Measurements from ENCODE around the gene EPHB4. TPM values are rescaled to one million over a fixed set of nuclear protein-coding genes. Genes with fewer than 3 reads are reported as not detected.
A peak's percentile ranks its signal among the peaks of the same experiment; 100 is the strongest.

Gene EPHB4
- total and polyA plus RNA-seq, 2 donors, result 7.3 to 9.6 TPM

DNA sequence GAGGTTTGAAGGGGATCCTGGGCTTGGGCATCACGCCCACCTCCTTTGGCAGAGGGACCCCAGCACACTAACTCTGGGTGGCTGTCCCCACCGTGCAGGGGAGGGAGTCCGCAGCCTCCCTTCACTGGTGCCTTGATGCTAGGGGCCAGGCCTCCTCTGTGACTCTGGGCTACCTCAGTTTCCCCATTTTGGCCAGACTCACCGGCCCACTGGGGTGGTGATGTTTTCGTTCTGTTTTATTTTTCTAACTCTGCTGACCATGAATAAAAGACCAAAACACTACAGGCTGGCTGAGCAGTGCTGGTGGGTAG is 39.4 kb upstream of the EPHB4 start:
- 74% methylated on average over 5 of the region's 5 CpGs for WGBS
- peaks cover 6 to 26% of the 10 kb centered on the region in 2 donors for H3K4me1 ChIP-seq (ENCODE audit: control insufficient read depth in 2 of 2, insufficient read depth in 2 of 2, low read length in 2 of 2)
- peak overlapping the region; percentile 49 to 69 for H3K4me3 ChIP-seq (ENCODE audit: low read length in 2 of 2)
- H3K9me3 ChIP-seq (ENCODE audit: control insufficient read depth in 2 of 2, insufficient read depth in 1 of 2, low read length in 1 of 2), result peaks cover 0 to 5% of the 10 kb centered on the region in 2 donors
- peaks cover 18 to 23% of the 10 kb centered on the region in 2 donors for H3K36me3 ChIP-seq (ENCODE audit: control insufficient read depth in 2 of 2, insufficient read depth in 2 of 2, low read length in 1 of 2)
- peak overlapping the region in 1 of 2 donors; percentile 72 for H3K27ac ChIP-seq (ENCODE audit: low read depth in 1 of 2, low read length in 1 of 2)
- H3K27me3 ChIP-seq (ENCODE audit: control insufficient read depth in 2 of 2, insufficient read depth in 1 of 2, low read length in 1 of 2), result no peaks in the 10 kb centered on the region
- no peak for DNase-seq (ENCODE audit: low read depth in 6 of 9, low spot score in 9 of 9)

DNA sequence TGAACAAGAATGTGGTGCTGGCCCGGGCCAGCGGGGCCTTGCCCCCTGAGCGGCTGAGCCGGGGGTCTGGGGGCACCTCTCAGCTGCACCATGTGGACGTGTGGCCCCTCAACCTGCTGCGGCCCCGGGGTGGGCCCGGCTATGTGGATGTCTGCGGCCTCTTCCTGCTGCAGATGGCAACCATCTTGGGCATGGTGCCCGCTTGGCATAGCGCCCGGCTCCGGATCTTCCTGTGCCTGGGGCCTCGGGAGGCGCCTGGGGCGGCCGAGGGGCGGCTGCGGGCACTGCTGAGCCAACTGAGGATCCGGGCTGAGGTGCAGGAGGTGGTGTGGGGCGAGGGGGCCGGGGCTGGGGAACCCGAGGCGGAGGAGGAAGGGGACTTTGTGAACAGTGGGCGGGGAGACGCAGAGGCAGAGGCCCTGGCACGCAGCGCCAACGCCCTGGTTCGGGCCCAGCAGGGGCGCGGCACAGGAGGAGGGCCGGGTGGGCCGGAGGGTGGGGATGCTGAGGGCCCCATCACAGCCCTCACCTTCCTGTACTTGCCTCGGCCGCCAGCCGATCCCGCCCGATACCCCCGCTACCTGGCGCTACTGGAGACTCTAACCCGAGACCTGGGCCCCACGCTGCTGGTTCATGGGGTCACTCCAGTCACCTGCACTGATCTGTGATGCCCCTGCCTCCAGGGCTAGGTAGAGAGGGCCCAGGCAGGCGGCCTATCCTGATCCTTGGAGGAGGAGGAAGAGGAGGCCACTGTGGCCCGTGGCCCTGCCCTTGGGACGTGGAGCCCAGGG is 38.8 kb upstream of the EPHB4 start:
- Histone ChIP-seq H3K27me3 (ENCODE audit: control insufficient read depth in 2 of 2, insufficient read depth in 1 of 2, low read length in 1 of 2) (no peaks in the 10 kb centered on the region), H3K9me3 (ENCODE audit: control insufficient read depth in 2 of 2, insufficient read depth in 1 of 2, low read length in 1 of 2) (peaks cover 0 to 5% of the 10 kb centered on the region in 2 donors), H3K36me3 (ENCODE audit: control insufficient read depth in 2 of 2, insufficient read depth in 2 of 2, low read length in 1 of 2) (peaks cover 18 to 23% of the 10 kb centered on the region in 2 donors), H3K4me1 (ENCODE audit: control insufficient read depth in 2 of 2, insufficient read depth in 2 of 2, low read length in 2 of 2) (peaks cover 6 to 26% of the 10 kb centered on the region in 2 donors), H3K27ac (ENCODE audit: low read depth in 1 of 2, low read length in 1 of 2) (peak overlapping the region in 1 of 2 donors; percentile 33), H3K4me3 (ENCODE audit: low read length in 2 of 2) (peak overlapping the region in 1 of 2 donors; percentile 19)
- 65% methylated on average over 46 of the region's 46 CpGs for WGBS
- no peak for DNase-seq (ENCODE audit: low read depth in 6 of 9, low spot score in 9 of 9)

DNA sequence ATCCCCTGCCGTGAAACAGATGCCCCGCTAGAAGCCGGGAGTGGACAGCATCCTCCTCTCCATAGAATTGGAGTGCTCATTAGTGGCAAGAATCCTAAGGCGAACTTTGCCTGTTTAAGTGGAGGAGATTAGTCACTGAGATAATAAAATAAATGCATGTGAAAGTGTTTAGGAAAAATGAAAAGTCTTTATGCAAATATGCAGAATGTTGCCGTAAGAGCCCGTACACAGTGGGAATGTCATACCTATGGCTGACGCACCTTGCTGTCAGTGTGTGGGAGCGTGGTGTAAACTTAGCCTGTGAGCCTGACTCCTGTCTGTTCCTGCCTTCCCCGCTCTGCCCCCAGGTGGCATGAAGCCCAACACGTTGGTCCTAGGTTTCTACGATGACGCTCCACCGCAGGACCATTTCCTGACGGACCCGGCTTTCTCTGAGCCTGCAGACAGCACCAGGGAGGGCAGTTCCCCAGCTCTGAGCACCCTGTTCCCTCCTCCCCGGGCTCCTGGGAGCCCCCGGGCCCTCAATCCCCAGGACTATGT is 38.1 kb upstream of the EPHB4 start:
- H3K27me3 ChIP-seq (ENCODE audit: control insufficient read depth in 2 of 2, insufficient read depth in 1 of 2, low read length in 1 of 2), result no peaks in the 10 kb centered on the region
- peaks cover 23 to 29% of the 10 kb centered on the region in 2 donors for H3K36me3 ChIP-seq (ENCODE audit: control insufficient read depth in 2 of 2, insufficient read depth in 2 of 2, low read length in 1 of 2)
- H3K9me3 ChIP-seq (ENCODE audit: control insufficient read depth in 2 of 2, insufficient read depth in 1 of 2, low read length in 1 of 2), result peaks cover 0 to 5% of the 10 kb centered on the region in 2 donors
- no peak for DNase-seq (ENCODE audit: low read depth in 6 of 9, low spot score in 9 of 9)
- H3K4me1 ChIP-seq (ENCODE audit: control insufficient read depth in 2 of 2, insufficient read depth in 2 of 2, low read length in 2 of 2), result peaks cover 6 to 26% of the 10 kb centered on the region in 2 donors
- WGBS, result 79% methylated on average over 17 of the region's 17 CpGs
- H3K4me3 ChIP-seq (ENCODE audit: low read length in 2 of 2), result no peak overlapping the region
- H3K27ac ChIP-seq (ENCODE audit: low read depth in 1 of 2, low read length in 1 of 2), result peak overlapping the region in 1 of 2 donors; percentile 33

DNA sequence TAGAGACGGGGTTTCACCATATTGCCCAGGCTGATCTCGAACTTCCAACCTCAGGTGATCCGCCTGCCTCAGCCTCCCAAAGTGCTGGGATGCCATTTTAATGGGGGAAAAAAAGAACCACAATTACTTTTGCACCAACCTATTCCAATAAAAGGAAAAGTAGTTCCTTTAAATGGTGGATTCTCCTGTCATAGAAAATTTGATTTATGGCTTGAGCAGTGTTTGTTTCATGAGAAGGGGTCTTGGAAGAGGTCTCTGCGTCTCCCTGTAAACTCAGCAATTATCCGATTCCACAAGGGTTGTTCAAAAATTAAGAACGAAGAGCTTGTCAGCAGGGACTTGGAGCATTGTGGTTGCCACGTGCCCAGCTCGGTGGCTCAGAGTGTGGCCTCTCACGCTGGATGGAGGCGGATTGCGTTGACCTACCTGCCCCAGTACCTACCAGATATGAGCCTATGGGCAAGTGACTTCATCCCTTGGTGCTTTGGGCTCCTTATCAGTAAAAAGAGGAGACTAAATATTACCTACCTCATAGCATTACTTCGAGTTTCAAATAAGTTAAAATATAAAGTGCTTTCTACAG is 37.0 kb upstream of the EPHB4 start:
- WGBS, result 95% methylated on average over 12 of the region's 12 CpGs
- Histone ChIP-seq H3K4me1 (ENCODE audit: control insufficient read depth in 2 of 2, insufficient read depth in 2 of 2, low read length in 2 of 2) (peaks cover 6 to 26% of the 10 kb centered on the region in 2 donors), H3K27ac (ENCODE audit: low read depth in 1 of 2, low read length in 1 of 2) (no peak overlapping the region), H3K4me3 (ENCODE audit: low read length in 2 of 2) (no peak overlapping the region), H3K27me3 (ENCODE audit: control insufficient read depth in 2 of 2, insufficient read depth in 1 of 2, low read length in 1 of 2) (no peaks in the 10 kb centered on the region), H3K9me3 (ENCODE audit: control insufficient read depth in 2 of 2, insufficient read depth in 1 of 2, low read length in 1 of 2) (peaks cover 0 to 5% of the 10 kb centered on the region in 2 donors), H3K36me3 (ENCODE audit: control insufficient read depth in 2 of 2, insufficient read depth in 2 of 2, low read length in 1 of 2) (peaks cover 31 to 38% of the 10 kb centered on the region in 2 donors)
- DNase-seq (ENCODE audit: low read depth in 6 of 9, low spot score in 9 of 9), result no peak

DNA sequence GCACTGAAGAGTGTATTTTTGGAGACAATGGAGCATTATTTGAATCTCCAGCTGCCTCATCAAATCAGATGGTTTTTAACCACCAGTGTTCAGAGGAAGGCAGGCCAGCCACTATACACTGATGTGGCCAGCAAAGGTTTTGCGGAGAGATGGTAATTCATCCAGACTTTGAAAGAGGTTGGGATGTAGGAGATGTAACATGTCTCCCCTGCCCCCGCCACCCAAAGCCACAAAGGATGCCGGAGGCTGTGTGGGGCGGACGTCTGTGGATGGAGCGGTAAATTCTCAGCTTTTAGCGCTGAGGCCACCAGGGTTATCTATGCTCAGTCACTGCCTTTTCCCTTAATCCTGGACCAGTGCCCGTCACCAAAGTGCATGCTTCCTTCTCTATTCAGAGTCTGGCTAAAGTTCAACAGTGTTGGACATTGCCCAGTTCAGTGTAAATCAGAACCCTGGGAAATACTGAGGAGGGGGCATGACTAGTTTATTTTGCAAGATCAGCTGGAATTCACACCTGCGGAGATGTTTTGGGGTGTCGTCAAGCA is 36.2 kb upstream of the EPHB4 start:
- Histone ChIP-seq H3K27ac (ENCODE audit: low read depth in 1 of 2, low read length in 1 of 2) (no peak overlapping the region), H3K27me3 (ENCODE audit: control insufficient read depth in 2 of 2, insufficient read depth in 1 of 2, low read length in 1 of 2) (no peaks in the 10 kb centered on the region), H3K4me1 (ENCODE audit: control insufficient read depth in 2 of 2, insufficient read depth in 2 of 2, low read length in 2 of 2) (peaks cover 6 to 22% of the 10 kb centered on the region in 2 donors), H3K36me3 (ENCODE audit: control insufficient read depth in 2 of 2, insufficient read depth in 2 of 2, low read length in 1 of 2) (peaks cover 31 to 44% of the 10 kb centered on the region in 2 donors), H3K9me3 (ENCODE audit: control insufficient read depth in 2 of 2, insufficient read depth in 1 of 2, low read length in 1 of 2) (peaks cover 0 to 5% of the 10 kb centered on the region in 2 donors), H3K4me3 (ENCODE audit: low read length in 2 of 2) (no peak overlapping the region)
- WGBS, result 49% methylated on average over 10 of the region's 10 CpGs
- DNase-seq (ENCODE audit: low read depth in 6 of 9, low spot score in 9 of 9), result no peak

DNA sequence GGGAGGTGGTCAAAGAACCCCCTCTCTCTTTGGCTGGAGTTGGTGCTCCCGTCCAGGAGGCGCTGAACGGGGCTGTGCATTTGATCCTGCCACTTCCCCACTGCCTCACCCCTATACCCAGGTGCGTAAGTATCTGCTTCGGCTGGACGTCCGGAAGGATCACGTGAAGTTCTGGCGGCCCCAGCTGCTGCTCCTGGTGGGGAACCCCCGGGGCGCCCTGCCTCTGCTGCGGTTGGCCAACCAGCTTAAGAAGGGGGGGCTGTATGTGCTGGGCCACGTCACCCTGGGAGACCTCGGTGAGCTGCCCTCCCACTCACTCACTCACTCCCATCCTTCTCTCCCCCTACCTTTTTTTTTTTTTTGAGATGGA is 34.3 kb upstream of the EPHB4 start:
- Histone ChIP-seq H3K27me3 (ENCODE audit: control insufficient read depth in 2 of 2, insufficient read depth in 1 of 2, low read length in 1 of 2) (no peaks in the 10 kb centered on the region), H3K4me3 (ENCODE audit: low read length in 2 of 2) (no peak overlapping the region), H3K4me1 (ENCODE audit: control insufficient read depth in 2 of 2, insufficient read depth in 2 of 2, low read length in 2 of 2) (peaks cover 1 to 4% of the 10 kb centered on the region in 2 donors), H3K36me3 (ENCODE audit: control insufficient read depth in 2 of 2, insufficient read depth in 2 of 2, low read length in 1 of 2) (peaks cover 35 to 52% of the 10 kb centered on the region in 2 donors), H3K9me3 (ENCODE audit: control insufficient read depth in 2 of 2, insufficient read depth in 1 of 2, low read length in 1 of 2) (no peaks in the 10 kb centered on the region), H3K27ac (ENCODE audit: low read depth in 1 of 2, low read length in 1 of 2) (no peak overlapping the region)
- 96% methylated on average over 14 of the region's 14 CpGs for WGBS
- DNase-seq (ENCODE audit: low read depth in 6 of 9, low spot score in 9 of 9), result no peak

DNA sequence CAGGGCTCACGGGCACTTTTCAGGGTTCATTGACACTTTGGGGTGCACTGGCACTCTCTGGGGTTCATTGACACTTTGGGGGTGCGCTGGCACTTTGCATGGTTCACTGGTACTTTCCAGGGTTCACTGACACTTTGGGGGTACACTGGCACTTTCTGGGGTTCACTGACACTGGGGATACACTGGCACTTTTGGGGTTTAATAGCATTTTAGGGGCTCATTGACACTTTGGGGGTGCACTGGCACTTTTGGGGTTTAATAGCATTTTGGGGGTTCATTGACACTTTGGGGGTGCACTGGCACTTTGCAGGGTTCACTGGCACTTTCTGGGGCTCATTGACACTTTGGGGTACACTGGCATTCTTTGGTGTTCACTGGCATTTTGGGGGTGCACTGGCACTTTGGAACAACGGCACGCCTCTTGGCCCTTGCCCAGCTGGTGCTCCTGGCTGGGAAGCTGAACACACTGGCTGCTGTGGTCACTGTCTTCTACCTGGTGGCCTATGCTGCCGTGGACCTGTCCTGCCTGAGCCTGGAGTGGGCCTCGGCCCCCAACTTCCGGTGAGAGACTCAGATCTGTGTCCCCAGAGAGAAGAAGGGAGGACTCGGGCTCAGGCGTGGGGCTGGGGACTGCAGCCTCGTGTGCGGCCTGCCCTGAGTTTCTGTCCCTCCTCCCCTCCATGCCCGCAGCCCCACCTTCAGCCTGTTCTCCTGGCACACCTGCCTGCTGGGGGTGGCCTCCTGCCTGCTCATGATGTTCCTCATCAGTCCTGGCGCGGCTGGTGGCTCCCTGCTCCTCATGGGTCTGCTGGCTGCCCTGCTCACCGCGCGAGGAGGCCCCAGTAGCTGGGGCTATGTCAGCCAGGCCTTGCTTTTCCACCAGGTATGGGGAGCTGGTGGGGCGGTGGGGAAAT is 33.6 kb upstream of the EPHB4 start:
- peaks cover 35 to 52% of the 10 kb centered on the region in 2 donors for H3K36me3 ChIP-seq (ENCODE audit: control insufficient read depth in 2 of 2, insufficient read depth in 2 of 2, low read length in 1 of 2)
- no peak for DNase-seq (ENCODE audit: low read depth in 6 of 9, low spot score in 9 of 9)
- H3K4me1 ChIP-seq (ENCODE audit: control insufficient read depth in 2 of 2, insufficient read depth in 2 of 2, low read length in 2 of 2), result no peaks in the 10 kb centered on the region
- H3K27ac ChIP-seq (ENCODE audit: low read depth in 1 of 2, low read length in 1 of 2), result no peak overlapping the region
- no peaks in the 10 kb centered on the region for H3K27me3 ChIP-seq (ENCODE audit: control insufficient read depth in 2 of 2, insufficient read depth in 1 of 2, low read length in 1 of 2)
- H3K9me3 ChIP-seq (ENCODE audit: control insufficient read depth in 2 of 2, insufficient read depth in 1 of 2, low read length in 1 of 2), result no peaks in the 10 kb centered on the region
- no peak overlapping the region for H3K4me3 ChIP-seq (ENCODE audit: low read length in 2 of 2)
- WGBS, result 98% methylated on average over 18 of the region's 18 CpGs

DNA sequence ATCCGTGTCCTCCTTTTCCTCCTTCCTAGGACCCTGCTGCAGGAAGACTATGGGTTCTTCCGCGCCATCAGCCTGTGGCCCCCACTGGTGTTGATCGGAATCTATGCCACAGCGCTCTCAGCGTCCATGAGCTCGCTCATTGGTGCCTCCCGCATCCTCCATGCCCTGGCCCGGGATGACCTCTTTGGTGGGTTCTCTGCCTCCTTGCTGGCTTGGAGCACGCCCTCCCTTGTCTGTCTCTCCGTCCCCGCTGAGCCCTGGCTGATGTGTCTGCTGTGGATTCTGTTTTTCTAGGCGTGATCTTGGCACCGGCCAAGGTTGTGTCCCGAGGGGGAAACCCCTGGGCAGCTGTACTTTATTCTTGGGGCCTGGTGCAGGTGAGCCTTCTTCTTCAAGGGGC is 32.5 kb upstream of the EPHB4 start:
- H3K4me3 ChIP-seq (ENCODE audit: low read length in 2 of 2), result no peak overlapping the region
- H3K27me3 ChIP-seq (ENCODE audit: control insufficient read depth in 2 of 2, insufficient read depth in 1 of 2, low read length in 1 of 2), result no peaks in the 10 kb centered on the region

More for the DNA sequence above, 32.5 kb upstream of the EPHB4 start:
- no peak for DNase-seq (ENCODE audit: low read depth in 6 of 9, low spot score in 9 of 9)
- Histone ChIP-seq H3K9me3 (ENCODE audit: control insufficient read depth in 2 of 2, insufficient read depth in 1 of 2, low read length in 1 of 2) (no peaks in the 10 kb centered on the region), H3K27ac (ENCODE audit: low read depth in 1 of 2, low read length in 1 of 2) (no peak overlapping the region), H3K36me3 (ENCODE audit: control insufficient read depth in 2 of 2, insufficient read depth in 2 of 2, low read length in 1 of 2) (peaks cover 35 to 56% of the 10 kb centered on the region in 2 donors), H3K4me1 (ENCODE audit: control insufficient read depth in 2 of 2, insufficient read depth in 2 of 2, low read length in 2 of 2) (no peaks in the 10 kb centered on the region)
- 96% methylated on average over 15 of the region's 15 CpGs for WGBS

Data from thymus (tissue), 11 donors.